Sciatic nerve (tissue), 2 donors: ENCODE data around the gene RP2. TPM values are rescaled to one million over a fixed set of nuclear protein-coding genes. Genes with fewer than 3 reads are reported as not detected.

Source experiments
- ATAC-seq: fragments of 200-7000 bp; cut with Tn5 transposase; one replicate; pipeline ENCODE4 v1.9.1; 2020; ENCODE audit warnings: mild to moderate bottlenecking, moderate library complexity
- DNase-seq: peaks from one replicate; pipeline ENCODE4 v3.0.0-alpha.2; 2020; ENCODE audit warnings: low spot score
- intact Hi-C: fragments of 100-400 bp; cut with DNase I; formaldehyde crosslinking; loops from one replicate; pipeline ENCODE4 v1.14.2; 2022
- total RNA-seq: library from RNA; stranded (reverse); fragmentation: NEBNext Ultra II Directional; extraction: Animal tissue kit (Norgen Biotek cat#: 25700); gene quantifications from one replicate; pipeline ENCODE4 v1.2.1, GENCODE V29; 2021
- donor health status: DM: no; HTN: no; CAD: no.
- donor health status: DM: no; HTN: no; CAD: no.

RP2 gene
- total RNA-seq, 1 donor from 2014 or later = 11.3 TPM

GRCh38 chrX:46912603-46913491, 76.0 kb downstream of the RP2 start:
- DNase-seq (peak; percentile 59), ATAC-seq (peak; percentile 57)
- intact Hi-C loops = no loop called here

DNA sequence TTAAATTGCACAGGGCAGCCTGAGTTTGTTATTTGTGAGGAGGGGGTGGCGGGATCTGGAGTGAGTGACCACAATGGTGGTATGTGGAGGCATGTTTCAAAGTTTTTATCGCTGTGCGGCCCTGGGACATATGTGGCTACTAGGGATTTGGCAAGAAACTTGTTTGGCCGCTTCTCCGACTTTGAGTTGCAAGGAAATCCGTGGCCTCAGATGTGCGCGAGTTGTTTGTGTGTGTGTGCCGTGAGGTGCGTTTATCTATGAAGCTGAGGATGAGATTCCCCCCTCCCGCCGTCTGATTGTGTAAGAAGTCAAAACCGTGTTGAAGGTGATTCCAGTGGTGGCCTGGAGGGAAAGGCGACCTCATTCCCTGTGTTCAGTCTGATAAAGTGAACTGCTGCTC, 76.8 kb downstream of the RP2 start:
- DNase-seq (no peak), ATAC-seq (peak; percentile 44)
- intact Hi-C loops = no loop called here

GRCh38 chrX:46916273-46916672, 79.4 kb downstream of the RP2 start:
- intact Hi-C loops = no loop called here
- no peak for DNase-seq
- no peak for ATAC-seq

DNA sequence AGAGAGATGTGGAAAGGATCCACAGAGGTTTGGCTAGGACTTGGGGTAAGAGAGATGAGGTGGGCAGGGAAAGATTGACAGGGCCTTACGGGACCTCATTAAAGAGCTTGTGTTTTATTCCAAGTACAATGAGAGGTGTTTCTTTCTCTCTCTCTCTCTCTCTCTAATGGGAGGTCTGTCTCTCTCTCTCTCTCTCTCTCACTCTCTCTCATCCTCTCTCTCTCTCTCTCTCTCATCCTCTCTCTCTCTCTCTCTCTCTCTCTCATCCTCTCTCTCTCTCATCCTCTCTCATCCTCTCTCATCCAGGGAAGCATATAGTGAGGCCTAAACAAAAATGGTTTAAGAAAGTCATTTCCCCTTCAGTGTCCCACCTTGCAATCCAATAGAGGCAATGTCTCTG, 80.8 kb downstream of the RP2 start:
- ATAC-seq (no peak), DNase-seq (no peak)
- intact Hi-C loops = no loop called here

DNA sequence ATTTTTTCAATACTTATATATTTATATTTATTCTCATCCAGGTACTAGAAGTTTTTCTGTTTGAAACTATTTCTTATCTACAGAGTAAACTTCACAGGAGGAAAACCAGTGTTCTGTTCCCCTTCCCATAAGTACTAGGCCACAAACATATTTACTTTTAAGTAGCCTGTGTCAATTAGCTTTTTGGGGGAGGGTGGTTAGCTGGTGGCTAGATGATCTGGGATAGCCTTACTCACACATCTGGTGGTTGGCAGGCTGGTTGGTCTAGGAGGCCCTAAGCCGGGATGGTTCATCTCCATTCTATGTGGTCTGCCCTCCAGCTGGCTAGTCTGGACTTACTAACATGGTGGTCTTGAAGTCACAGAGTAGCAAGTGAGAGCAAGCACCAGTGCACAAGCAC, 81.6 kb downstream of the RP2 start:
- intact Hi-C loops = no loop called here
- ATAC-seq (no peak), DNase-seq (no peak)

DNA sequence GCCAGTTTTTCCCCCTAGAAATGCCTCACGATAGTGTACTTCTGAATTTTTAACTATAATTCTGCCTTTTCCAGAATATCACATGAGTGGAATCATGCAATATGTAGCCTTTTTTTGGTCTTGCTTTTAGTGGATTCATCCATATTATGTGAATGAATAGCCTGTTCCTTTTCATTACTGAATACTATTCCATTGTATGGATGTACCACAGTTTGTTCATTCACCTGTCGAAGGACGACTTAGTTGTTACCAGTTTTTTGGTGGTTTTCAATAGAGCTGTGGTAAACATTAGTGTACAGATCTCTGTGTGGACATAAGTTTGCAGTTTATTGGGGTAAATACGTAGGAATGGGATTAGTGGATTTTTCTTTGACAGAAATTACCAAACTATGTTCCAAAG, 83.4 kb downstream of the RP2 start:
- intact Hi-C loops = no loop called here
- no peak for DNase-seq
- ATAC-seq = no peak

DNA sequence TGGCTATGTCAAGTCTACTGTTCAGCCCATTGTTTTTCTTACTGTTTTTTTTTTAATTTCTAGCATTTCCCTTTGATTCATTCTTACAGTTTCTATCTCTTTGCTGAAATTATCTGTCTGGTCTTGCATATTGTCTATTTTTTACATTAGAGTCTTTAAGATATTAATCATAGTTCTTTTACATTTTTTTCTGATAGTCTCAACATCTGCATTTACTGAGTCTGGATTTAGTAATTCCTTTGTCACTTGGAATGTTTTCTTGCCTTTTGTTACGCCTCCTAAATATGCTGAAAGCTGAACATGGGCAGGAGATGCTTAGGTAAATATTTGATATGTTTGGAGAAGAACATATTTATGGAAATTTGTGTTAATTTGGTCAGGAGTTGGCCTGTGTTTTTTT, 85.8 kb downstream of the RP2 start:
- ATAC-seq = no peak
- intact Hi-C loops = no loop called here

GRCh38 chrX:46927718-46928117, 90.9 kb downstream of the RP2 start:
- no peak for DNase-seq
- intact Hi-C loops = no loop called here
- ATAC-seq = no peak

More for the DNA sequence above, 85.8 kb downstream of the RP2 start:
- no peak for DNase-seq

- intact Hi-C loops = no loop called here
- DNase-seq (no peak), ATAC-seq (no peak)
Measured at GRCh38 chrX:46929439-46930261, 92.8 kb downstream of the RP2 start.

Other genes with a start within 250 kb of the RP2 start
- gene SLC9A7, start 77.9 kb upstream of the RP2 start, total RNA-seq = 6.5 TPM
- gene JADE3, start 75.4 kb downstream of the RP2 start, total RNA-seq = 7.4 TPM
- 6.0 TPM for gene RGN, start 241.4 kb downstream of the RP2 start, total RNA-seq